ENCODE results near the gene FARP1. TPM values are rescaled to one million over a fixed set of nuclear protein-coding genes. Genes with fewer than 3 reads are reported as not detected.

FARP1 gene
- total and polyA plus RNA-seq, 10 of the 15 experiments (the other 5 are each of a cell fraction or from before 2014, with no cell fraction given): 0.17 to 6.9 (median 0.68) TPM

DNA sequence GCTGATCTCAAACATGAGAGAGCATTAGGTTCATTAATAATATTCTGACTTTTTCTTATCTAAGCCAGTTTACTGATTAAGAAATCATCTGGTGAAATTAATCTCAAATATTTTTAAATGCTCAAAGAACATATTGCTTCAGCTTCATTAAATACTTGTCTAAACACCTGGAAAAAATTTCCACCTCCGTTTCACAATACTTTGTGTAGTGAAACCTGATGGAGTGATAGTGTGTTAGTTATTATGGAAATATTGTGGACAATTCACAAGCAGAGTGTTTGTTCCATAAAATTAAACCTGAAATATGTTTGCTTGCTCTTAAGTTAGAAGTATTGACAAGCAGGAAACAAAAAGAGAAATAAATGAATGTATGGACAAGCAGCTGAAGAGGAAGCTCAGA, 91.5 kb downstream of the FARP1 start:
- FAIRE-seq: no peak
- Histone ChIP-seq H3K79me2 (ENCODE audit: control insufficient read depth, insufficient read depth, low read length) (no peaks in the 10 kb centered on the region), H3K9me3 (replicated peaks; ENCODE audit: control insufficient read depth, insufficient read depth, low read length) (no peaks in the 10 kb centered on the region; the same call in 2 of the 3 replicates), H3K4me3 (no peak overlapping the region), H4K20me1 (ENCODE audit: control insufficient read depth, insufficient read depth) (no peaks in the 10 kb centered on the region), H2AFZ (ENCODE audit: control insufficient read depth, low read depth, low read length) (no peak overlapping the region), H3K4me2 (ENCODE audit: control insufficient read depth, insufficient read depth) (no peak overlapping the region), H3K27ac (ENCODE audit: control insufficient read depth, insufficient read depth) (no peak overlapping the region), H3K4me1 (ENCODE audit: control insufficient read depth, insufficient read depth, low read length) (no peaks in the 10 kb centered on the region), H3K27me3 (replicated peaks in 1 of 2; ENCODE audit: control insufficient read depth in 2 of 2, insufficient read depth in 2 of 2, low read length in 1 of 2) (no peaks in the 10 kb centered on the region), H3K36me3 (ENCODE audit: control insufficient read depth in 2 of 2, insufficient read depth in 2 of 2, low read length in 1 of 2) (no peaks in the 10 kb centered on the region), H3K9ac (ENCODE audit: control insufficient read depth, insufficient read depth, low read length) (no peak overlapping the region)
- DNase-seq (ENCODE audit: low read depth, low spot score): no peak
- RAD21 ChIA-PET (ENCODE audit: unreplicated experiment): interaction anchor here (1.2 to 1.9 kb wide), 3 partner anchors 13 to 32 kb away, joined by 3 to 5 read pairs (median 4); no protein-coding TSS in a partner anchor
- CTCF ChIA-PET: interaction anchor here (0.6 kb wide), 2 partner anchors 17 to 134 kb away, joined by 3 read pairs; no protein-coding TSS in a partner anchor
- ATAC-seq: no peak
- in situ Hi-C loops (cut with MboI) (no loop called here), intact Hi-C loops (cut with micrococcal nuclease; ENCODE audit: unreplicated experiment) (no loop called here)
- SMC1A ChIA-PET (ENCODE audit: uncharacterized antibody, unreplicated experiment): interaction anchor here (0.7 to 2.9 kb wide), 9 partner anchors 10 to 86 kb away, joined by 3 to 15 read pairs (median 5); no protein-coding TSS in a partner anchor
- TF ChIP-seq CHD4 (IDR thresholded peaks at IDR 0.05) (no peak), SREBF1 (IDR thresholded peaks at IDR 0.05; ENCODE audit: low read length) (no peak), RCOR1 (conservative IDR thresholded peaks at IDR 0.05; ENCODE audit: low read depth, low read length) (no peak), NR2C1 (IDR thresholded peaks at IDR 0.05) (no peak), RELA (IDR thresholded peaks at IDR 0.05; ENCODE audit: borderline replicate concordance, partially characterized antibody) (no peak), PAX8 (IDR thresholded peaks at IDR 0.05) (no peak), MEF2A (IDR thresholded peaks at IDR 0.05; ENCODE audit: insufficient read depth, low read depth, low read length) (no peak), WRNIP1 (IDR thresholded peaks at IDR 0.05; ENCODE audit: borderline replicate concordance, low read depth, low read length) (no peak), CHD1 (IDR thresholded peaks at IDR 0.05; ENCODE audit: low read depth, low read length) (no peak), SMAD5 (IDR thresholded peaks at IDR 0.05; ENCODE audit: low read depth) (no peak), FOXM1 (IDR thresholded peaks at IDR 0.05; ENCODE audit: low read depth, low read length) (no peak), JUNB (IDR thresholded peaks at IDR 0.05) (no peak), SPI1 (IDR thresholded peaks at IDR 0.05; ENCODE audit: borderline replicate concordance, insufficient read depth, low read depth, low read length) (no peak), STAT1 (conservative IDR thresholded peaks at IDR 0.05) (no peak), CHD2 (IDR thresholded peaks at IDR 0.05; ENCODE audit: borderline replicate concordance, low read depth, low read length) (no peak)
- TF ChIP-seq, protein P1, sequence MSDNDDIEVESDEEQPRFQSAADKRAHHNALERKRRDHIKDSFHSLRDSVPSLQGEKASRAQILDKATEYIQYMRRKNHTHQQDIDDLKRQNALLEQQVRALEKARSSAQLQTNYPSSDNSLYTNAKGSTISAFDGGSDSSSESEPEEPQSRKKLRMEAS (IDR thresholded peaks at IDR 0.05; ENCODE audit: low read depth, low read length): no peak
- TF ChIP-seq, protein P2, sequence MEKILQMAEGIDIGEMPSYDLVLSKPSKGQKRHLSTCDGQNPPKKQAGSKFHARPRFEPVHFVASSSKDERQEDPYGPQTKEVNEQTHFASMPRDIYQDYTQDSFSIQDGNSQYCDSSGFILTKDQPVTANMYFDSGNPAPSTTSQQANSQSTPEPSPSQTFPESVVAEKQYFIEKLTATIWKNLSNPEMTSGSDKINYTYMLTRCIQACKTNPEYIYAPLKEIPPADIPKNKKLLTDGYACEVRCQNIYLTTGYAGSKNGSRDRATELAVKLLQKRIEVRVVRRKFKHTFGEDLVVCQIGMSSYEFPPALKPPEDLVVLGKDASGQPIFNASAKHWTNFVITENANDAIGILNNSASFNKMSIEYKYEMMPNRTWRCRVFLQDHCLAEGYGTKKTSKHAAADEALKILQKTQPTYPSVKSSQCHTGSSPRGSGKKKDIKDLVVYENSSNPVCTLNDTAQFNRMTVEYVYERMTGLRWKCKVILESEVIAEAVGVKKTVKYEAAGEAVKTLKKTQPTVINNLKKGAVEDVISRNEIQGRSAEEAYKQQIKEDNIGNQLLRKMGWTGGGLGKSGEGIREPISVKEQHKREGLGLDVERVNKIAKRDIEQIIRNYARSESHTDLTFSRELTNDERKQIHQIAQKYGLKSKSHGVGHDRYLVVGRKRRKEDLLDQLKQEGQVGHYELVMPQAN (conservative IDR thresholded peaks at IDR 0.05): no peak
- no TSS peak for BruUV-seq (replicated peaks)
- POLR2A ChIA-PET: no interaction called here
- WGBS (ENCODE audit: insufficient coverage, insufficient replicate concordance, low lambda C conversion rate, missing lambda C conversion rate): 0% methylated on average over 1 of the region's 1 CpG
